HG02970 (cell line): ENCODE results near the gene STK39.
"Not testable (repeated sequence)": the region's sequence is repeated elsewhere in the genome, so short reads cannot be mapped to it uniquely, and the experiment has no call there.

Experiments
- ATAC-seq: cut with Tn5 transposase; IDR thresholded peaks from one replicate; pipeline ENCODE4 v1.9.1; 2021; ENCODE audit warnings: mild to moderate bottlenecking, moderate library complexity, moderate number of reproducible peaks; ENCODE audit not compliant: unreplicated experiment, low FRiP score

Gene STK39

GRCh38 chr2:168107322-168107721 lies 140.1 kb downstream of the STK39 start:
- ATAC-seq, result no peak

GRCh38 chr2:168105127-168105683 lies 142.2 kb downstream of the STK39 start:
- no peak for ATAC-seq

DNA sequence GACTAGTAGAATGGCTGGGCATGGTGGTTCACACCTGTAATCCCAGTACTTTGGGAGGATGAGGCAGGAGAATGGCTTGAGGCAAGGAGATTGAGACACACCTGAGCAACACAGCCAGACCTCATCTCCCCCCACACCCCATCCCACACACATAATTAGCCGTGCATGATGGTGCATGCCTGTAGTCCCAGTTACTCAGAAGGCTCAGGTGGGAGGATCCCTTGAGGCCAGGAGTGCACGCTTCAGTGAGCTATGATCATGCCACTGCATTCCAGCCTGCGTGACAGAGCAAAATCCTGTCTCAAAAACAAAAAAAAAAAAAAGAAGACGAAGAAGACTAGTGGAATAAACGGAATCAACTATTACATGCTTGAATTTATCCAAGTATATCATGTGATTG lies 150.0 kb downstream of the STK39 start:
- no peak for ATAC-seq

DNA sequence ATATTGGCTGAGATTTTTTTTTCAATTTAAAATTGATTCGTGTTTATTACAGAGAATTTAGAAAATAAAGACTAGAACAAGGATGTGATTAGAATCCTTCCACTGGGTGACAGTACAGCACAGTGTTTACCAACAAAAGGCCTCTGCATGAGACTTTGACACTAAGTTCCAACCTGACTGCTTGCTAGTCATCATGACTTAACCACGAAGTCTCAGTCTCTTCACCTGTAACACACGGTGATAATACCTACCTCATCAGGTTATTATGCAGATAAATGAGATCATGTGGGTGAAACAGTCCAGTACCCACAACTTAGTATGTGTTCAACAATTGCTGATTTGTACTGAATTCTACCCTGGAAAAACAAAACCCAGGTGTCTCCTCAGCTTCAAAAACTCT lies 151.2 kb downstream of the STK39 start:
- no peak for ATAC-seq

DNA sequence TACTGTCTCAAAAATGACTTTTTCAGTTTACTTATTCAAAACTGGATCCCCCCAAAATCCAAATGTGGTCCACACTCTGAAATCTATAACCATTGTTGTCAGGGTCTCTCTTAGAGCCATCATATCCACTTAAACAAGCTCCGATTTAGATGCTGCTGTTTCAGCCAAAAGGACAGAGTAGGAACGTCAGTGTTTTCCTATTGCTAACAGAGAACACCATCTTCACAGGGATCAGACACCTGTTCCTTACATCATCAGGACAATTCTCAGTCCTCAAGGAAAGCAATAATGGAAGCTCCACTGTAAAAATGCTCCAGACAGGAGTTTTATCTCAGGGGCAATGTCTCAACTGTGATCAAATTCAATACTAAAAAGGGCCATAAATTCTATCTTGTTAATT lies 155.4 kb downstream of the STK39 start:
- ATAC-seq, result no peak

GRCh38 chr2:168090366-168091135 lies 156.8 kb downstream of the STK39 start:
- ATAC-seq, result peak; percentile 78

GRCh38 chr2:168089200-168089599 lies 158.2 kb downstream of the STK39 start:
- no peak for ATAC-seq

- no peak for ATAC-seq
Measured at GRCh38 chr2:168087401-168087800, 160.0 kb downstream of the STK39 start.

DNA sequence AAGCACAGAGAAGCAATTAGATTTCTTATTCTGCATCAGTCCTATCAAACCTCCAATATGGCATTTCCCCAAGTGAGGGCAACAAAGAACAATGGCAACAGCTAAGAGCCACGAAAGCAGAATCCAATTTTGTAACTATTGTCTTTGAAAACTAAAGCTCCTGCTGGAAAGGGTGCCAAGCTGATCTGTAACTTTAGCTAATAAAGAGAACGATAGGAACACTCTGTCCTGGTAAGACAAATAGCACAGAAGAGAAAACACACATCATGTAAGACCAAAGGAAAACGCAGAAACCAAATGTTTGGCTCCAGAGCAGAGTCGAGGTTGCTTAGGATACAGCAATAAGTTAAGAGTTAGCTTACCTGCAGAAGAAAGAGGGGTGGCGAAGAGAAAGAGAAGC lies 160.5 kb downstream of the STK39 start:
- no peak for ATAC-seq

- ATAC-seq, result no peak
Measured at GRCh38 chr2:168085801-168086361, 161.5 kb downstream of the STK39 start.

DNA sequence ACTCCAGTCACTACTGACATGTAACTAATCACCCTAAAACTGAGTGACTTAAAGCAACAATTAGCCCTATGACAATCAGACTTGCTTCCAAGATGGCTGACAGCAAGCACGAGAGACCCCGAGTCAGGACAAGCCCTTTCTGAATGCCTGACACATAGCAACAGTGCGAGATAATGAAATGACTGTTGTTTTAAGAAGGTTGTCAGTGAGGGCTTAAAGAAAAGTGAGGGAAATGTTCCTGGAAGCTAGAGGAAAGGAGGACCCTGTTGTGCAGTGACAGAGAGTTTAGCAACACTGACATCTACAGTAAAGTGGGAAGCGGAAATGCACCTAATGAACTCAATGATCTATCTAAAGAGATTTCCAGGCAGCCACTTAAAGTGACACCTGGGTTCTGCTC lies 163.1 kb downstream of the STK39 start:
- ATAC-seq, result no peak

DNA sequence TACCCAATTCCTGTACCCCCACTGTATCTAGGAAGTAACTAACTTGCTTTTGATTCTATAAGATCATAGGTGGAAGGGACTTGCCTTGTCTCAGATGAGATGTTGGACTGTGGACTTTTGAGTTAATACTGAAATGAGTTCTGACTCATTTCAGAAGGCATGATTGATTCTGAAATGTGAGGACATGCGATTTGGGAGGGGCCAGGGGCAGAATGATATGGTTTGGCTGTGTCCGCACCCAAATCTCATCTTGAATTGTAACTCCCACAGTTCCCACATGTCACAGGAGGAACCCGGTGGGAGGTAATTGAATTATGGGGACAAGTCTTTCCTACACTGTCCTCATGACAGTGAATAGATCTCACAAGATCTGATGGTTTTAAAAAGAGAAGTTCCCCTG lies 165.9 kb downstream of the STK39 start:
- not testable (repeated sequence) for ATAC-seq

DNA sequence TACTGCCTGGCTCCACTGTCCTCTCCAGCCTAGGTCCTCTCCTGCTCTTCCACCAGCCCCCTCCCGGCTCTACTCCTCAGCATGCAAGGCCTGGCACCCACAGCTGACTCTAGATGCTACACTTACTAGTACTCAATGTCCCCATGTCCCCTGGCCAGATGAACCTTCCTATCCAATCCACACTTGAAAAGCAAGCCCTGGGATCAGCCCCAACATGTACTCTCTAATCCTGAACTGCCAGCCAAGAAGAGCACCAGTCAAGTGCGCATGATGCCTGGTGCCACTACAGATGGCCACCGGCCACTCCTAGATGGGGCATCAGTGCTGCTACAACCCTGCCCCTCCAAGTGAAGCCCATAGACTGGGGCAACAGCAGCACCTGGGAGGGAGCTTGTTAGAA lies 168.2 kb downstream of the STK39 start:
- no peak for ATAC-seq

- ATAC-seq, result no peak
Measured at GRCh38 chr2:168076731-168077130, 170.7 kb downstream of the STK39 start.

GRCh38 chr2:168075446-168075845 lies 171.9 kb downstream of the STK39 start:
- ATAC-seq, result no peak

GRCh38 chr2:168072626-168073303 lies 174.6 kb downstream of the STK39 start:
- ATAC-seq, result no peak

DNA sequence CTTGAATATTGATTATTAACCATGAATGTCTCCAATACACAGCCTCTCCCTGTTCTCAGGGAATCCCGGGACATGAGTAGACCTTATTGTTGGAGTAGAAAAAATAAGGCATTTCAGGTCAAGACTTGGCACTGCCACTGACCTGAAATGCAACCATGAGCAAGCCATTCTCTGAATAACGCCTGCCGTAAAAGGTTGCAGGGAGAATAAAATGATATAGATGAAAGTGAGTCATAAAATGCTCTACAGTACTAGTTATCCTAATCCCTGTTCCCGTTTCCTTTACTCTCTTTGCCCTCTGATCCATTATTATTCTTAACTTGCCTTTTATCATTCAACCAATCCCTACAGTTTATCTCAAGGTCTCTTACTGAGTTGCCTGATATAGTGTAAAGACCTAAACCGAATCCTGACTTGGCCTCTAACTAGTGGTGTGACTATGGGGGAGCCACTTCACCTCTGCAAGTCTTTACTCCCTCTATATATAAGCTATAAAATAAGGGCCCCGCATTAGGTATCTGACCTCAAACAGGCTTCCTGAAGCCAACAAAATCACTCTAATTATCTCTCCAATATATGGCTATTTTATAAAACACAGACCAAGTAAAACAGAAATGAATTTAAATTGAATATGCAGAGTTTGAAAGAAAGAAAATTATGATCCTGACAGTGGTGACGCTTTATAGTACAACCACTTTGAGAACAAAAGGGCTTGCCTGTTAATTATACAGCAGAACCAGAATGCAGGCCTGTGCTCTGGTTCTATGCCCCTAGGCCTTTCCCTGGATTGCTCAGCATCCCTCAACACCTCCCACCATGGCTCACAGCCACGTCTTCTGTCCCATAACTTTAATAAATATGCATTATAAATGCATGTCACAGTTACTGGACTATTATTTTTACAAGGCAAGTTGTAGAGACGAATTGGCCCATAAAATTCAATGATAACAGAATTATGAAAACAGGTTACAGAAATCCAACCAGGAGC lies 183.1 kb downstream of the STK39 start:
- ATAC-seq, result no peak

- no peak for ATAC-seq
Measured at GRCh38 chr2:168062936-168063335, 184.5 kb downstream of the STK39 start.

GRCh38 chr2:168062054-168062453 lies 185.3 kb downstream of the STK39 start:
- no peak for ATAC-seq
